Left ventricle myocardium inferior (tissue), 1 donor: ENCODE results near the gene SLC6A9. TPM values are rescaled to one million over a fixed set of nuclear protein-coding genes. Genes with fewer than 3 reads are reported as not detected.

Experiments
- DNase-seq: peaks from one replicate; pipeline ENCODE4 v3.0.0-alpha.2; 2020
- H3K27ac ChIP-seq: fragments of 200-600 bp; replicated peaks from 2 replicates; pipeline ENCODE4 v1.8.0; 2021
- H3K27me3 ChIP-seq: fragments of 200-600 bp; 2 replicates; pipeline ENCODE4 v1.8.0; 2021; ENCODE audit warnings: low read depth
- H3K36me3 ChIP-seq: fragments of 200-600 bp; 2 replicates; pipeline ENCODE4 v1.8.0; 2021
- H3K4me1 ChIP-seq: fragments of 200-600 bp; 2 replicates; pipeline ENCODE4 v1.8.0; 2021
- H3K4me3 ChIP-seq: fragments of 200-600 bp; 2 replicates; pipeline ENCODE4 v1.8.0; 2021; ENCODE audit warnings: mild to moderate bottlenecking, moderate library complexity
- H3K9me3 ChIP-seq: fragments of 200-600 bp; replicated peaks from 2 replicates; pipeline ENCODE4 v1.8.0; 2021
- intact Hi-C: fragments of 100-400 bp; cut with micrococcal nuclease; formaldehyde crosslinking; loops from one replicate; pipeline ENCODE4 v1.11.0; 2022
- total RNA-seq: library from RNA; stranded (reverse); fragmentation: NEBNext Ultra II Directional; extraction: Animal tissue kit (Norgen Biotek cat#: 25700); gene quantifications from one replicate; pipeline ENCODE4 v1.2.1, GENCODE V29; 2021
- TF ChIP-seq, protein P1 (sequence below): fragments of 200-600 bp; IDR thresholded peaks from 2 replicates; pipeline ENCODE4 v1.8.0; 2021; ENCODE audit warnings: antibody characterized with exemption, mild to moderate bottlenecking, borderline replicate concordance
- donor health status: DM: no; HTN: yes; CAD: no; lungs with severe emphysema.

The SLC6A9 gene
- total RNA-seq, 1 donor from 2014 or later, result 1.2 TPM

DNA sequence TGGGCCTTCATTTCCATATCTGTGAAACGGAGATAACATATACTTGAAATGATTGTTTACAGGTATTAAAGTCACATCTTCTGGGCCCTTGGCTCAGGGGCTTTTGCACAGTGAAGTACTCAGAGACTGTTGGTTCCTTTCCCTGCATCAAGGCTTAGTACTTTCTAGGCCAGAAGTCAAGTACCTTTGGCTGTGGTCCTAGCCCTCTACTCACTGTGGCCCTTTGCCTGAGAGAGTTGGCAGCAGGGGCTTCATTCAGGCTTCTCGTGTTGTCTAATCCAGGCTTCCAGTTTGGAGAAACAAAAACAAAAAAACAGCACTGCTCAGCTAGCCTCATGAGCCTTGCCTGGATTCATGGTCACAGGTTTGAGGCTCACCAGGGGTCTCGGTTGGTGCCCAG is 69.6 kb downstream of the SLC6A9 start:
- no peak for DNase-seq
- peaks cover 17% of the 10 kb centered on the region for H3K4me1 ChIP-seq
- TF ChIP-seq, protein P1, sequence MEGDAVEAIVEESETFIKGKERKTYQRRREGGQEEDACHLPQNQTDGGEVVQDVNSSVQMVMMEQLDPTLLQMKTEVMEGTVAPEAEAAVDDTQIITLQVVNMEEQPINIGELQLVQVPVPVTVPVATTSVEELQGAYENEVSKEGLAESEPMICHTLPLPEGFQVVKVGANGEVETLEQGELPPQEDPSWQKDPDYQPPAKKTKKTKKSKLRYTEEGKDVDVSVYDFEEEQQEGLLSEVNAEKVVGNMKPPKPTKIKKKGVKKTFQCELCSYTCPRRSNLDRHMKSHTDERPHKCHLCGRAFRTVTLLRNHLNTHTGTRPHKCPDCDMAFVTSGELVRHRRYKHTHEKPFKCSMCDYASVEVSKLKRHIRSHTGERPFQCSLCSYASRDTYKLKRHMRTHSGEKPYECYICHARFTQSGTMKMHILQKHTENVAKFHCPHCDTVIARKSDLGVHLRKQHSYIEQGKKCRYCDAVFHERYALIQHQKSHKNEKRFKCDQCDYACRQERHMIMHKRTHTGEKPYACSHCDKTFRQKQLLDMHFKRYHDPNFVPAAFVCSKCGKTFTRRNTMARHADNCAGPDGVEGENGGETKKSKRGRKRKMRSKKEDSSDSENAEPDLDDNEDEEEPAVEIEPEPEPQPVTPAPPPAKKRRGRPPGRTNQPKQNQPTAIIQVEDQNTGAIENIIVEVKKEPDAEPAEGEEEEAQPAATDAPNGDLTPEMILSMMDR, result no peak
- H3K4me3 ChIP-seq, result no peak overlapping the region
- intact Hi-C loops, result no loop called here
- H3K27me3 ChIP-seq, result no peaks in the 10 kb centered on the region
- H3K36me3 ChIP-seq, result peaks cover 92% of the 10 kb centered on the region
- no peaks in the 10 kb centered on the region for H3K9me3 ChIP-seq
- no peak overlapping the region for H3K27ac ChIP-seq

DNA sequence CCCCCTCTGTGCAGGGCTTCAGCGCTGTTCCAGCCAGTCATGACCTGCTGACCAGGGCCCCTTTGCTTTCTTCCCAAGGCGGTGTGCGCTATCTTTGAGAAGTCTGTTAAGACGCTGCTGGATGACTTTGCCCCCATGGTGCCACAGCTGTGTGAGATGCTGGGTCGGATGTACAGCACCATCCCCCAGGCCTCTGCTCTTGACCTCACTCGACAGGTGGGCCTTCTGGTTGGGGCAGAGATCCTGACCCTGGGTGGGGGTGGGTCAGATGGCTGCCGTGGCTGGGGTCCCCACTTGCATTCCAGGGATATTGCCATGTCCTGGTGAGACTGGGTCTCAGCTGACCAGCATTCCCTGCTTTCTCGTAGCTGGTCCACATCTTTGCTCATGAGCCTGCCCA is 70.5 kb downstream of the SLC6A9 start:
- H3K36me3 ChIP-seq, result peaks cover 91% of the 10 kb centered on the region
- no peaks in the 10 kb centered on the region for H3K27me3 ChIP-seq
- peaks cover 17% of the 10 kb centered on the region for H3K4me1 ChIP-seq
- TF ChIP-seq, protein P1, result no peak
- no peak for DNase-seq
- no peak overlapping the region for H3K27ac ChIP-seq
- intact Hi-C loops, result no loop called here
- no peaks in the 10 kb centered on the region for H3K9me3 ChIP-seq
- no peak overlapping the region for H3K4me3 ChIP-seq

DNA sequence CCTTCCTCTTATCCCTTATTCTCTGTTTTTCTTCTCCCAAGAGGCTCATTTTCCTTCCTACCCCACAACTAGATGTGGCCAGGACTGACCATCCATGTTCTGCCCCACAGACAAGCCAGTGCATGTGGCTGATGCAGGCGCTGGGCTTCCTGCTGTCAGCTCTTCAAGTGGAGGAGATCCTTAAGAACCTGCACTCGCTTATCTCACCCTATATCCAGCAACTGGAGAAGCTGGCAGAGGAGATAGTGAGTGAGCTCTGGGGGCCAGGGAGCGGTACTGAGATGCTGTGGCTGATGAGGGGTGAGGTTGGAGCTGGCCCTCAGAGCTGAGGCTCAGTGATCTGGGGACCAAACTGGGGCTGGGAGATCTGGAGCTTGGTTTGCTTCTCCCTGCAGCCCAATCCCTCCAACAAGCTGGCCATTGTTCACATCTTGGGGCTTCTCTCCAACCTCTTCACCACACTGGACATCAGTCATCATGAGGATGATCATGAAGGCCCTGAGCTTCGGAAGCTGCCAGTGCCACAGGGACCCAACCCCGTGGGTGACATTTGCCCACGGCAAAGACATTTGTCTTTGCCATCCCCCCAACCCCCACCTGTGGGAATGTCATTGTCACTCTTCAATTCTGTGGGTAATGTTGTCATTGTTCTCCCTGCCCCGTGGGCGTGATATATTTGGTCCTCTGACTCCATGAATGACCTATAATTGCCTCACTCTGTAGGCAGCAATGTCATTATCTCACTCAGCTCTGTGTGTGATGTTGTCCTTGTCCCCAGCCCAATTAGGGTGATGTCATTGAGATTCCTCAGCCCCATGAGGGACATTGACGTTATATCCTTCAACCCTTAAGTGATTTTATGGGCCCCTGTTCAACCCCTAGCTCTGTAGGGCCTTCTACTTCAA is 72.7 kb downstream of the SLC6A9 start:
- TF ChIP-seq, protein P1, result no peak
- peaks cover 29% of the 10 kb centered on the region for H3K4me1 ChIP-seq
- intact Hi-C loops, result no loop called here
- no peak overlapping the region for H3K4me3 ChIP-seq
- H3K36me3 ChIP-seq, result peaks cover 78% of the 10 kb centered on the region
- H3K27ac ChIP-seq, result no peak overlapping the region
- H3K9me3 ChIP-seq, result no peaks in the 10 kb centered on the region
- no peaks in the 10 kb centered on the region for H3K27me3 ChIP-seq
- no peak for DNase-seq

GRCh38 chr1:43957407-43958040 is 73.7 kb downstream of the SLC6A9 start:
- Histone ChIP-seq H3K27me3 (no peaks in the 10 kb centered on the region), H3K4me1 (peaks cover 39% of the 10 kb centered on the region), H3K27ac (no peak overlapping the region), H3K36me3 (peaks cover 67% of the 10 kb centered on the region), H3K4me3 (no peak overlapping the region), H3K9me3 (no peaks in the 10 kb centered on the region)
- intact Hi-C loops, result no loop called here
- TF ChIP-seq, protein P1, result no peak
- DNase-seq, result no peak

- H3K9me3 ChIP-seq, result no peaks in the 10 kb centered on the region
- peaks cover 40% of the 10 kb centered on the region for H3K4me1 ChIP-seq
- H3K27ac ChIP-seq, result no peak overlapping the region
- H3K27me3 ChIP-seq, result no peaks in the 10 kb centered on the region
- H3K4me3 ChIP-seq, result no peak overlapping the region
- intact Hi-C loops, result no loop called here
- no peak for DNase-seq
- TF ChIP-seq, protein P1, result no peak
- peaks cover 54% of the 10 kb centered on the region for H3K36me3 ChIP-seq
These were observed 75.0 kb downstream of the SLC6A9 start for GRCh38 chr1:43956234-43956633.
